Left forelimb (tissue), 1 donor: ENCODE data around the gene HPD.
"Not testable (repeated sequence)": the region's sequence is repeated elsewhere in the genome, so short reads cannot be mapped to it uniquely, and the experiment has no call there.

Experiments
- DNase-seq: peaks from one replicate; pipeline ENCODE4 v3.0.0-alpha.2; 2018; ENCODE audit warnings: low spot score

The HPD gene

GRCh38 chr12:121861636-121862254 is 3.1 kb upstream of the HPD start:
- no peak for DNase-seq

GRCh38 chr12:121860699-121861098 is 2.0 kb upstream of the HPD start:
- DNase-seq, result not testable (repeated sequence)

GRCh38 chr12:121860257-121860656 is 1.6 kb upstream of the HPD start:
- no peak for DNase-seq

- no peak for DNase-seq
Measured at GRCh38 chr12:121858318-121858661, 369 bp downstream of the HPD start.

- no peak for DNase-seq
Measured at GRCh38 chr12:121857322-121858246, 1.1 kb downstream of the HPD start.

GRCh38 chr12:121852392-121852791 is 6.3 kb downstream of the HPD start:
- not testable (repeated sequence) for DNase-seq

- no peak for DNase-seq
Measured at GRCh38 chr12:121849665-121850064, 9.0 kb downstream of the HPD start.

GRCh38 chr12:121849211-121849610 is 9.4 kb downstream of the HPD start:
- no peak for DNase-seq

GRCh38 chr12:121845701-121846100 is 13.0 kb downstream of the HPD start:
- DNase-seq, result no peak

- DNase-seq, result no peak
Measured at GRCh38 chr12:121843236-121843982, 15.2 kb downstream of the HPD start.

GRCh38 chr12:121839993-121840761 is 18.5 kb downstream of the HPD start:
- DNase-seq, result no peak

- DNase-seq, result peak; percentile 94
Measured at GRCh38 chr12:121839106-121839992, 19.3 kb downstream of the HPD start.

- DNase-seq, result no peak
Measured at GRCh38 chr12:121838126-121838525, 20.5 kb downstream of the HPD start.

- no peak for DNase-seq
Measured at GRCh38 chr12:121837680-121838079, 21.0 kb downstream of the HPD start.

GRCh38 chr12:121831571-121832245 is 27.0 kb downstream of the HPD start:
- no peak for DNase-seq

- DNase-seq, result no peak
Measured at GRCh38 chr12:121830588-121831265, 27.9 kb downstream of the HPD start.

- no peak for DNase-seq
Measured at GRCh38 chr12:121830134-121830533, 28.5 kb downstream of the HPD start.

- DNase-seq, result no peak
Measured at GRCh38 chr12:121829250-121829918, 29.3 kb downstream of the HPD start.

GRCh38 chr12:121828826-121829225 is 29.8 kb downstream of the HPD start:
- no peak for DNase-seq
